Activated CD4-positive, CD25-positive, alpha-beta regulatory T cell (primary cell): Measurements from ENCODE around the gene MTARC1.
A peak's percentile ranks its signal among the peaks of the same experiment; 100 is the strongest.

Experiments
- DNase-seq, 4 experiments: peaks; one replicate each; lab custom pipeline; 2025; lab: John Stamatoyannopoulos, UW

The MTARC1 gene

DNA sequence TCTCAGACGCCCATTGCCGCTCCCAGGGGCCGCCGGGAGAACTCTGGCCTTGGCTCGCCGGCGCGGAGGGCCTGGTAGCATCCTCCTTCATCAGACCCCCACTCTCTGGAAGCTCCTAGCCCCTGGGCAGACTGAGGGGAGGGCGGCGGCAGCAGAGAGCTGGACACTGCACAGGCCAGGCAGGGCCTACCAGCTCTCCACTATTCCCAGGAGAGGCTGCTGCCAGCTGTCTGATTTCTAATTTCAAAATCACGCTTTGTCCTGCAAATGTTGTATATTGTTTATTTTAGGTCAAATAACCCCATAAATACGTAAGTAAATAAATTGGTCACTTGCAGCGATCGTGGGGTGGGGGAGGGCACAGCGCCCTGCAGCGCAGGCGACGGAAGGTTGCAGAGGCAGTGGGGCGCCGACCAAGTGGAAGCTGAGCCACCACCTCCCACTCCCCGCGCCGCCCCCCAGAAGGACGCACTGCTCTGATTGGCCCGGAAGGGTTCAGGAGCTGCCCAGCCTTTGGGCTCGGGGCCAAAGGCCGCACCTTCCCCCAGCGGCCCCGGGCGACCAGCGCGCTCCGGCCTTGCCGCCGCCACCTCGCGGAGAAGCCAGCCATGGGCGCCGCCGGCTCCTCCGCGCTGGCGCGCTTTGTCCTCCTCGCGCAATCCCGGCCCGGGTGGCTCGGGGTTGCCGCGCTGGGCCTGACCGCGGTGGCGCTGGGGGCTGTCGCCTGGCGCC lies at the start of gene MTARC1:
Gene MTARC1 (plus strand): TSS at position 577 of the 732 bp plus-strand sequence. CDS start 32 bp downstream, at position 609.
- no peak for DNase-seq

DNA sequence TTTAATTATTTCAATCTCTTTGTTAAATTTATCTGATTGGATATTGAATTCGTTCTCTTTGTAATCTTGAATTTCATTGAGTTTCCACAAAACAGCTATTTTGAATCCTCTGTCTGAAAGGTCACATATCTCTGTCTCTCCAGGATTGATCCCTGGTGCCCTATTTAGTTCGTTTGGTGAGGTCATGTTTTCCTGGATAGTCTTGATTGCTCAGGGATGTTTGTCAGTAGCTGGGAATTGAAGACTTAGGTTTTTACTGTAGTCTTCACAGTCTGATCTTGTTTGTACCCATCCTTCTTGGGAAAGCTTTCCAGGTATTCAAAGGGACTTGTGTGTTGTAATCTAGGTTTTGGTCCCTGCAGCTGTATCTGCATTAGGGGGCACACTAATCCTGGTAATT lies 45.4 kb upstream of the MTARC1 start:
- no peak for DNase-seq

- no peak for DNase-seq
Measured at GRCh38 chr1:220741825-220742224, 44.9 kb upstream of the MTARC1 start.

- DNase-seq = no peak
Measured at GRCh38 chr1:220742520-220742919, 44.2 kb upstream of the MTARC1 start.

DNA sequence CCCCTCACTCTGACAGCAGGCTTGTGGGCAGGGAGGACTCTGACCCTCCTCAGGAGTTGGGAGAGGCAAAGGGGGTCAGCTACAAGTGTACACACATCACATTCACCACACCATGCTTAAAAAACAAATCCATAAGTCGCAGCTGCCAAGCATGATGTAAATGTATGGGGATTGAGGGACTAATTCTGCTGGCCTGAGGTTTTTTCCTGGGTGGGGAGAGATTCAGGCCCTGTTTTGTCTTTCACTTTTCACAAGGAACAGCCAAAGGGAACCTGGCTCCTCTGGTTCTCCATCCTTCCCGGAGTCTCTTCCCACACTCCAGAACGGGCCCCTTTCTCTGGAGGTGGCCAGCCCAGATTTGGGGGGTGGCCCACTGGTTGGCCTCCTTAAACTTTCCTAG lies 39.9 kb upstream of the MTARC1 start:
- DNase-seq = no peak

GRCh38 chr1:220747437-220748088 lies 39.1 kb upstream of the MTARC1 start:
- no peak for DNase-seq

DNA sequence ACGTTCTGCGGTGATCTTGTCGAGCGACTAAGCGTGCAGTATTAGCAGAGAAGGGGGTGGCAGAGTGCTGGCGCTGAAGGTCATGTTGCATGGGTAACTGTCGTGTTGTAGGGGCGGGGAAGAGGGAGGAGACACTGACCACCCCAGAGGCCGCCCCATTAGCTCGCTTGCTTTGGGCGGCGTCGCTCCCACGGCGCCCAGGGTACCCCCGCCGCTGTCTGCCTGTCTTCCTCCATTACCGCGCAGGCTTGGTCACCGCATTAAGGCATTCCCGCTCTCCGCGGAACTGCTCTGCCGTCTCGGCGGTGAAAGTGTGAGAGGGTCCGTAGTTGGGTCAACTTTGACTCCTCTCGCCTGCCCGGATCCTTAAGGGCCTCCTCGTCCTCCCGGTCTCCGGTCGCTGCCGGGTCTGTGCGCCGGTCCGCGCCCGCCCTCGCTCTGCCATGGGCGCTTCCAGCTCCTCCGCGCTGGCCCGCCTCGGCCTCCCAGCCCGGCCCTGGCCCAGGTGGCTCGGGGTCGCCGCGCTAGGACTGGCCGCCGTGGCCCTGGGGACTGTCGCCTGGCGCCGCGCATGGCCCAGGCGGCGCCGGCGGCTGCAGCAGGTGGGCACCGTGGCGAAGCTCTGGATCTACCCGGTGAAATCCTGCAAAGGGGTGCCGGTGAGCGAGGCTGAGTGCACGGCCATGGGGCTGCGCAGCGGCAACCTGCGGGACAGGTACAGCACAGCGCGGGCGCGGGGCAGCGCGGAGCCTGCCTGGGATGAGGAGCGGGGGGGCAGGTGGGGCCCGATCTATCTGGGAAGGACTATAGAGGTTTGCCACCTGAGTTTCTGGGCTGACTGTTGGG lies 38.4 kb upstream of the MTARC1 start, which contains the start of gene MTARC2:
Gene MTARC2 (plus strand): TSS at position 234 of the 846 bp plus-strand sequence. CDS start 210 bp downstream, at position 444.
- DNase-seq = peak in 1 of 4 experiments; percentile 2

DNA sequence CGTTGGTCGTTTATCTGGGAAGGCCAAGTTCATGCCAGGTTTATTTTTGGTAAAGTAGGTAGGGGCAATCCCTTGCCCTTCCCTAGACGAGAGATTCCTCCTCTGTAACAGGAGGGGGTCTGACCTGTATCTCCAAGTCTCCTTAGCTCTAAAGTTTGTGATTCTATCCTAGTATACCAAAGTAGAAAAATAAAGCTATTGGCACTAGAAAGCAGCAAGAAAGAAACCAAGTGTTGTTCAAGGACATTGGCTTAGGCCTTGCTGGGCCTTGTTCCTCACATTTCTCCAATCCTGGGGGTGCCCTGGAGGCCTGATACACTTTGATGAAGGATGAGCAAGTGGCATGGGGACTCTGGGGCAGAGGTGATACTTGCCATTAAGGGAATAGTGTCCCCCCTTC lies 37.8 kb upstream of the MTARC1 start:
- no peak for DNase-seq

- no peak for DNase-seq
Measured at GRCh38 chr1:220750131-220750515, 36.6 kb upstream of the MTARC1 start.

DNA sequence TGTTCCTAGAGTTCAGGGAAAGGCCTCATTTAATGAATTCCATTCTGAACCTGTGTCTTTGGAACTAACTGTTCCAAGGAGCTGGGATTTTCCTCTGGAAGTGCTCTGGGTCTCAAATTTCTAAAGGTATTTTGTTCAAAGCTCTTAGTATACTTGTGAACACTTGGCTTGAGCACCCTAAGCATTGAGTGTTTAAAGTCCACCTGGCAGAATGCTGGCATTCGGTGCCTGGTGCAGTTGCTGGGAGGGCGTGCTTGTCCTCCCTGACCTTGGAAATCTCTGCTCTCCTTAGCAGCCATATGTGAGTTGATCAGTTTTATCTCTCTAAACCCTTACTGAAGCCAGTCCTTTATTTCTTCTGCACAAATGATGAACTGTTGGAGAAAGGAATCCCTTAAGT lies 35.6 kb upstream of the MTARC1 start:
- DNase-seq = no peak

- DNase-seq = no peak
Measured at GRCh38 chr1:220754212-220754917, 32.3 kb upstream of the MTARC1 start.

DNA sequence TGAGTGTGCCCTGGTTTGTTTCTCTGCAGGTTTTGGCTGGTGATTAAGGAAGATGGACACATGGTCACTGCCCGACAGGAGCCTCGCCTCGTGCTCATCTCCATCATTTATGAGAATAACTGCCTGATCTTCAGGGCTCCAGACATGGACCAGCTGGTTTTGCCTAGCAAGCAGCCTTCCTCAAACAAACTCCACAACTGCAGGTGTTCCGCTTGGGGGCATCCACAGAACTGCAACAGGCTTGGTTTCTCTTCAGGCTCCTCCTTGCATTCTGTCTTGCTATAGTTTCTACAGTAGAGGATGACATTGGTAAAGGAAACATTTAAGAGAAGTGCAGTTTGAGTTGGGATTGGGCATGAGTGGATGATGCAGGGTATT lies 31.8 kb upstream of the MTARC1 start:
- no peak for DNase-seq

DNA sequence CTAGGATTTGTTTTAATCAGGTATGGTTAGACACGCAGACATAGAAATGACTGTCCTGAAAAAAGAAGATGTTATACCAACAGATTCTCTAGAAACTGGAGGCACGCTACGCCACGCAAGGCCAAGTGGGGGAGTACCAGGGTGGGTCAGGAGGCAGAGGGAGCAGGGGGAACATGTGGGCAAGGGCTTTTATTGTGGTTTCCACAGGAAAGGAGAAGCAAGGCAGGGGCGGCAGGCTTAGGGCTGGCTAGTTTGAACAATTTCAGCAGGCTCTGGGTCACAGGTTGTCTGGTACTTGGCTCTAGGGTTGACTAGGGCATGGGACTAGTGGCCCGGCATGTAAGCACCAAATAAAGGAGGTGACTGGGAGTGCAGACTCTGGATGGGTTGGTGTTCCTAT lies 31.4 kb upstream of the MTARC1 start:
- DNase-seq = no peak

DNA sequence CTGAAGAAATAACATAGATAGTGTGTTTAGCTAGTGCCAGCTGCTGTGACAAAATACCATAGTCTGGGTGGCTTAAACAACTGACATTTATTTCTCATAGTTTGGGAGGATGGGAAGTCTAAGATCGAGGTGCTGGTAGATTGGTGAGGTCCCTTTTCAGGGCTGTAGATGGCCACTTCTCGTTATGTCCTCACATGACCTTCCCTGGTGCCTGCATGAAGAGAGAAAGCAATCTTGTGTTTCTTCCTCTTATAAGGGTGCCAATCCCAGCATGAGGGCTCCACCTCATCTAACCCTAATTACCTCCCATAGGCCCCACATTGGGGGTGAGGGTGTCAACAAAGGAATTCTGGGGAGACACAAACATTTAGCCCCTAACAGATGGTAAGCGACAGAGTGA lies 29.3 kb upstream of the MTARC1 start:
- no peak for DNase-seq

- no peak for DNase-seq
Measured at GRCh38 chr1:220759147-220759546, 27.6 kb upstream of the MTARC1 start.

- DNase-seq = no peak
Measured at GRCh38 chr1:220761688-220762427, 24.9 kb upstream of the MTARC1 start.

- DNase-seq = no peak
Measured at GRCh38 chr1:220764757-220765156, 22.0 kb upstream of the MTARC1 start.

DNA sequence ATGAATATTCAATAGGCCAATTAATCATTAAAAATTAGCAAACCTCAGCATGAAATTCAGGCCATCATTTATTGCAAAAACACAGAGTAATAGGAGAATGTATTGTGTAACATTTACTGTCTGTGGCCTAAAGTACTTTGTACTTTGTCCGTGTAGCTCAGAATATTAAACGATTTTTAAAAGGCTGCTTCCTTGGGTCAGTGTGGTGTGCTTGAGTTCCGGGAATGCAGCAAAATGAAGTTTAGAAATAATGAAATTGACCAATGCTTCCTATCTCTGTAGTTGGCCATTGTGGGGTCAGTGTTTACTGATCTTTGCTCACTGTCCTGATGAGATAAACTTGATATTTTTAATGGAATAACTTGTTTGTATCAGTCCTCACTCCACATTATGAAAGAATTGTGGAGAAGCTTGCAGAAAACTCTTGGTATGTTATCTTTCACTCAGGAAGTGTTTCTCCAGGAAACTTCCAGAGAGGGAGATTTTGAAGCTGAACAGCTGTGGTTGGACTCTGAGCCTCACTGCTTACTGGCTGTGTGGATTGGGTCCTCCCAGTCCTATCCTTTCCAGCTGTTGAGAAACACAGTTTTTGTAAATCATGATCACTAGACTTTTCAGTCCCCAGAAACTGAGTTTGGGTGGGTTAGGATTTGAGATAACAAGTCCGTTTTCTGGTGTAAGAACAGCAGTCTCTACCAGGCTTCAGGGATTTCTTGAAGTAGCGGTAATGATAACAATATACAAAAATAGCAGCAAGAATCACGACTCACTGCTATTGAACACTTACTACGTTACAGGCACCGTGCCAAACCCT lies 19.2 kb upstream of the MTARC1 start:
- DNase-seq = no peak

DNA sequence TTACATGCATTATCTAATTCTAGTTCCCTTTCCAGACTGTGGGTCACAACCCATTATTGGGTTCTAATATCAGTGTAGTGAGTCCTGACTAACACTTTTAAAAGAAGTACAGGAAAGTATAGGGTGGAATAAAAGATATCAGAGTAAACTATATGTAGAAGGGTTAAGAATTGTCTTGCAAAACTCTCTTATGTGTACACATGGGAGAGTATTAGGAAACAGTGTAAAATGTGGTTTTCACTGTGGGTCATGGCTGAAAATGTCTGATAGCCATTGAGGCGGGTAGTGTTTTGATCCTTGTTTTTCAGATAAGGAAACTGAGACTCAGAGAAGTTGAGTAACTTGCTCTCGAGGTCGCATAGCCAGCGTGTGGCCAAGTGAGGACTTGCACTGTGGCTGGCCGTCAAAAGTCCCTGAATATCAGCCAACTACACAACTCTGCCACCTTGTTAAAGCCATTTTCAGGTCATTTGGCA lies 18.5 kb upstream of the MTARC1 start:
- no peak for DNase-seq

DNA sequence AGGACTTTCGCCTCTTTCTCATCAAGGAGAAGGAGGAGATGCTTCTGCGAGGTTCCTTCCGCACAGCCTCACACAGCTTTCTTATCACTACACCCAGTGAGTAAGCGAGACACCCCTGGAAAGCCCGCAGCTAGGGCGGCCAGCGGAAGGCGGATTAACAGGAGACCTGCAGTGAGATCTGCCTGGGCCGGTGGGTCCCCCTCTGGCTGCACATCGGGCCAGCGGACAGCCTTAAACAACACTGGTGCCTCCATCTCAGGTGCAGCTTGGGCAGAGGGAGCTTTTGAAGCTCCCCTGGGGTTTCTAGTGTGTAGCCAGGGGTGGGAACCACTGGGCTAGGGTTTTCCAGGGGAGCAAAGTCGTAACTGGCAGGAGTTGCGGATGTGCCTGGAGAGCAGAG lies 17.5 kb upstream of the MTARC1 start:
- DNase-seq = no peak
